IgD-negative memory B cell (primary cell): ENCODE data around the gene EFNA4. TPM values are rescaled to one million over a fixed set of nuclear protein-coding genes. Genes with fewer than 3 reads are reported as not detected.

Source experiments
- H3K27ac Mint-ChIP-seq, 3 donors: one replicate each; pipeline ENCODE4 v1.8.0; 2020 to 2022; ENCODE audit warnings: mild to moderate bottlenecking in 3 of 3, mixed read lengths in 3 of 3, moderate library complexity in 1 of 3
- H3K27me3 Mint-ChIP-seq: one replicate; pipeline ENCODE4 v1.8.0; 2021; ENCODE audit warnings: mixed read lengths
- H3K36me3 Mint-ChIP-seq: one replicate; pipeline ENCODE4 v1.8.0; 2020; ENCODE audit warnings: mild to moderate bottlenecking, mixed read lengths
- H3K4me1 Mint-ChIP-seq, 3 donors: one replicate each; pipeline ENCODE4 v1.8.0; 2020 to 2022; ENCODE audit warnings: mixed read lengths in 3 of 3, mild to moderate bottlenecking in 1 of 3
- H3K4me3 Mint-ChIP-seq, 4 donors: one replicate each; pipeline ENCODE4 v1.8.0; 2020 to 2022; ENCODE audit warnings: mild to moderate bottlenecking in 4 of 4, mixed read lengths in 4 of 4, moderate library complexity in 3 of 4
- H3K9me3 Mint-ChIP-seq, 3 donors: one replicate each; pipeline ENCODE4 v1.8.0; 2020 to 2021; ENCODE audit warnings: mixed read lengths in 3 of 3, mild to moderate bottlenecking in 1 of 3
- polyA plus RNA-seq: library from polyadenylated mRNA; unstranded; fragments of 300-500 nt; fragmentation: Illumina TruSeq; gene quantifications from one replicate; pipeline ENCODE4 v1.2.3, GENCODE V29; 2021

EFNA4 gene
- polyA plus RNA-seq, 1 donor from 2014 or later = 8.5 TPM

DNA sequence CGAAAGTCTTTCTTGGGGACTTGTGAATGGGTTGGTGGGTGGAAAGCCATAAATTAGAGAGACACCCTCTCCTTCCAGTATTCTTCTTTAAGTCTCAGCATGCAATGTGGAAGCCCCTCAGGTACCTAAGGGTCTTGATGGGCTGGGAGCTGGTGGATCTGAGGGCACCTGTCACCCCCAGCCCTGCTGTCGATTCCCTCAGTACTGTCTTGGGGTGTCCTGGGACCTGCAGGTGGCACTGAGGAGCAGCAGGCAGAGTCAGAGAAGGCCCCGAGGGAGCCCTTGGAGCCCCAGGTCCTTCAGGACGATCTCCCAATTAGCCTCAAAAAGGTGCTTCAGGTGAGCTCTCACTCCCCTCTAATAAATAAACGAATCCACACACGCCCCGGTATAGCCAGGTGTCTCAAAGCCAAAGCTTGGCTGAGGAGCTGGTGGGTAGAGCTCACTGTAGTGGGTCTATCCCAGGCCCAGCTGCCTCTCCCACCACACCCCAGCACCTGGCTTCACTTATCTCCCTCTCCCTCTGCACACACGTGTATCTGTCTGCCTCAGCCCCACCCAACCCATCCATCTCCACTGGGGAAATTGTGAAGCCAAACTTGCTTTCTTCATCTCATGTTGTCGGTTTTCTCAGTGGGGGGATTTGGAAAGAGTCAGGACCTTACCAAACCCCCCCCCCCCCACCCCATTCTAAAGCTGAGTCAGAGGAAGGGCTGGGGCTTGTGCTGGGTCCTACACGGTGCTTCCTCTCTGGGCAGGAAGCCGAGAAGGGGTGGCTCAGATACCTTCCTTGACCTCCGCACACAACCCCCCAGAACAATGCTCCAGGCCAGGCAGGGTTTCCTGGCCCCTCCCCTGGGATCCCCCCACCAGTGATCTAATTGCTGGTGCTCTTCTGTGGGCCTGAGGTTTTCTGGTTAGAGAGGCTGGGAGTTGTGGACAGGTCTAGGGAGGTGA is 10.8 kb upstream of the EFNA4 start:
- H3K27ac Mint-ChIP-seq = peak overlapping the region in 2 of 3 donors; percentile 31 to 64
- H3K27me3 Mint-ChIP-seq = no peaks in the 10 kb centered on the region
- H3K9me3 Mint-ChIP-seq = peaks cover 0 to 1% (median 0%) of the 10 kb centered on the region in 3 donors
- peak overlapping the region; percentile 69 to 93 (median 88) for H3K4me3 Mint-ChIP-seq
- H3K4me1 Mint-ChIP-seq = peaks cover 0 to 13% (median 9%) of the 10 kb centered on the region in 3 donors
- H3K36me3 Mint-ChIP-seq = no peaks in the 10 kb centered on the region

- Mint-ChIP-seq H3K36me3 (no peaks in the 10 kb centered on the region), H3K4me1 (peaks cover 0 to 13% (median 9%) of the 10 kb centered on the region in 3 donors), H3K9me3 (peaks cover 0 to 1% (median 0%) of the 10 kb centered on the region in 3 donors)
Observed at GRCh38 chr1:155053531-155054105, 9.9 kb upstream of the EFNA4 start.

GRCh38 chr1:155057104-155057503 is 6.4 kb upstream of the EFNA4 start:
- no peaks in the 10 kb centered on the region for H3K36me3 Mint-ChIP-seq
- no peaks in the 10 kb centered on the region for H3K27me3 Mint-ChIP-seq
- H3K9me3 Mint-ChIP-seq = peaks cover 0 to 1% (median 0%) of the 10 kb centered on the region in 3 donors
- peaks cover 0 to 14% (median 12%) of the 10 kb centered on the region in 3 donors for H3K4me1 Mint-ChIP-seq
- no peak overlapping the region for H3K27ac Mint-ChIP-seq
- no peak overlapping the region for H3K4me3 Mint-ChIP-seq

More at GRCh38 chr1:155053531-155054105, 9.9 kb upstream of the EFNA4 start:
- Mint-ChIP-seq H3K4me3 (peak overlapping the region in 2 of 4 donors; percentile 84 to 88), H3K27ac (no peak overlapping the region), H3K27me3 (no peaks in the 10 kb centered on the region)

- Mint-ChIP-seq H3K27ac (no peak overlapping the region), H3K27me3 (no peaks in the 10 kb centered on the region)
Observed at GRCh38 chr1:155057788-155058211, 5.7 kb upstream of the EFNA4 start.

DNA sequence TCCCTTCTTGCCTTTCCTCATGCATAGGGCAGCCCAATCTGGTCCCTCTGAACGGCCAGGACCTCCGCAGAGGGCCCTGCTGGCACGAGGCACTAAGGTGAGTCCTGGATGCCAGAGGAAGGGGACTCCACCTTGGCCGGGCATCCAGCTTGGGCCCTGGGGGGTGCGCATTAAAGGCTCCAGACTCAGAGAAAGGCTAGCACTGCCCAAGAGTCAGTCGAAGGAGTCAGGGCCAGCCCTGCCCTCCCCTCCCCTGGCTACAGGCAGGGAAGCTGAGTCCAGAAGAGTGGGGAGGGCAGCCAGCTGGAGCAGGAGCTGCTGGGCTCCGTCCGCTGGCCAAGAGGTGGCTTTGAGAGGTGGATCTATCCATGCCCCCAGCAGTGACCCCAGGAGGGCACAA is 2.8 kb upstream of the EFNA4 start:
- H3K4me3 Mint-ChIP-seq = no peak overlapping the region
- no peak overlapping the region for H3K27ac Mint-ChIP-seq
- H3K4me1 Mint-ChIP-seq = peaks cover 15 to 21% (median 15%) of the 10 kb centered on the region in 3 donors
- H3K27me3 Mint-ChIP-seq = no peaks in the 10 kb centered on the region
- H3K36me3 Mint-ChIP-seq = no peaks in the 10 kb centered on the region
- H3K9me3 Mint-ChIP-seq = peaks cover 0 to 1% (median 0%) of the 10 kb centered on the region in 3 donors

More at GRCh38 chr1:155057788-155058211, 5.7 kb upstream of the EFNA4 start:
- H3K4me3 Mint-ChIP-seq = no peak overlapping the region
- H3K9me3 Mint-ChIP-seq = peaks cover 0 to 1% (median 0%) of the 10 kb centered on the region in 3 donors
- H3K36me3 Mint-ChIP-seq = no peaks in the 10 kb centered on the region
- peaks cover 0 to 13% (median 11%) of the 10 kb centered on the region in 3 donors for H3K4me1 Mint-ChIP-seq

GRCh38 chr1:155061381-155062150 is 2.0 kb upstream of the EFNA4 start:
- H3K27ac Mint-ChIP-seq = peak overlapping the region in 1 of 3 donors; percentile 40
- peak overlapping the region; percentile 72 to 89 (median 81) for H3K4me3 Mint-ChIP-seq
- peaks cover 15 to 23% (median 17%) of the 10 kb centered on the region in 3 donors for H3K4me1 Mint-ChIP-seq
- H3K9me3 Mint-ChIP-seq = no peaks in the 10 kb centered on the region
- H3K36me3 Mint-ChIP-seq = no peaks in the 10 kb centered on the region
- no peaks in the 10 kb centered on the region for H3K27me3 Mint-ChIP-seq

- no peaks in the 10 kb centered on the region for H3K9me3 Mint-ChIP-seq
- H3K4me3 Mint-ChIP-seq = peak overlapping the region; percentile 88 to 95 (median 93)
- peak overlapping the region in 1 of 3 donors; percentile 69 for H3K27ac Mint-ChIP-seq
- no peaks in the 10 kb centered on the region for H3K27me3 Mint-ChIP-seq
- no peaks in the 10 kb centered on the region for H3K36me3 Mint-ChIP-seq
- peaks cover 15 to 28% (median 20%) of the 10 kb centered on the region in 3 donors for H3K4me1 Mint-ChIP-seq
Observed at GRCh38 chr1:155062151-155062686, 1.3 kb upstream of the EFNA4 start.

GRCh38 chr1:155062702-155063411 is 683 bp upstream of the EFNA4 start:
- Mint-ChIP-seq H3K36me3 (no peaks in the 10 kb centered on the region), H3K9me3 (no peaks in the 10 kb centered on the region), H3K27ac (peak overlapping the region; percentile 28 to 86 (median 69)), H3K4me1 (peaks cover 15 to 31% (median 20%) of the 10 kb centered on the region in 3 donors), H3K4me3 (peak overlapping the region; percentile 88 to 95 (median 93)), H3K27me3 (no peaks in the 10 kb centered on the region)

- Mint-ChIP-seq H3K36me3 (no peaks in the 10 kb centered on the region), H3K27me3 (no peaks in the 10 kb centered on the region), H3K4me3 (peak overlapping the region; percentile 83 to 97 (median 88)), H3K9me3 (no peaks in the 10 kb centered on the region), H3K4me1 (peaks cover 15 to 31% (median 20%) of the 10 kb centered on the region in 3 donors), H3K27ac (peak overlapping the region; percentile 33 to 63 (median 44))
Observed at GRCh38 chr1:155064111-155064831, 731 bp downstream of the EFNA4 start.

GRCh38 chr1:155064832-155065429 is 1.4 kb downstream of the EFNA4 start:
- H3K4me1 Mint-ChIP-seq = peaks cover 15 to 31% (median 20%) of the 10 kb centered on the region in 3 donors
- no peaks in the 10 kb centered on the region for H3K36me3 Mint-ChIP-seq
- H3K4me3 Mint-ChIP-seq = peak overlapping the region; percentile 83 to 97 (median 88)
- peak overlapping the region; percentile 33 to 63 (median 44) for H3K27ac Mint-ChIP-seq
- H3K9me3 Mint-ChIP-seq = no peaks in the 10 kb centered on the region
- no peaks in the 10 kb centered on the region for H3K27me3 Mint-ChIP-seq

DNA sequence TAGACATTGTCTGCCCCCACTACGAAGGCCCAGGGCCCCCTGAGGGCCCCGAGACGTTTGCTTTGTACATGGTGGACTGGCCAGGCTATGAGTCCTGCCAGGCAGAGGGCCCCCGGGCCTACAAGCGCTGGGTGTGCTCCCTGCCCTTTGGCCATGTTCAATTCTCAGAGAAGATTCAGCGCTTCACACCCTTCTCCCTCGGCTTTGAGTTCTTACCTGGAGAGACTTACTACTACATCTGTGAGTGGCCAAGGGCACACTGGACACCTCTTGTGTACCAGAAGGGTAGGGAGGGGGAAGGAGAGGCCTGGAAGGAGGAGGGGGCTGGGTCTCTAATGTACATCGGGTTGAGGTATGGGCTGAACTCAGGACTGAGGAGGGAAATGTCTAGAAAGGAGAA is 3.2 kb downstream of the EFNA4 start:
- H3K4me3 Mint-ChIP-seq = peak overlapping the region in 3 of 4 donors; percentile 7 to 56 (median 41)
- H3K4me1 Mint-ChIP-seq = peaks cover 22 to 29% (median 23%) of the 10 kb centered on the region in 3 donors
- H3K27me3 Mint-ChIP-seq = no peaks in the 10 kb centered on the region

DNA sequence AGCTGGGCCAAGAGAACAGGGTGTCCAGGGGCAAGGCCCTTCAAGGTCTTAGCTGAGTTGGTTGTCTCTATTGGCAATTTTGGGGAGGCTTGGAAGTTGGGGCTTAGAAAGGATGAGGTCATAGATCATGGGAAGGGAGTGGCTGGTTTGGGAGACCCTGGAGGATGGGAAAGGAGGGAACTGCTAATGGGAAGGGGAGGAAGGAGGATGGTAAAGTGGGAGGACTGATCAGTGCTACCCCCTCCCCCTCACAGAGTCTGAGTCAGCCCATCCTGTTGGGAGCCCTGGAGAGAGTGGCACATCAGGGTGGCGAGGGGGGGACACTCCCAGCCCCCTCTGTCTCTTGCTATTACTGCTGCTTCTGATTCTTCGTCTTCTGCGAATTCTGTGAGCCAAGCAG is 5.1 kb downstream of the EFNA4 start:
- peak overlapping the region in 1 of 4 donors; percentile 81 for H3K4me3 Mint-ChIP-seq
- peaks cover 25 to 32% (median 29%) of the 10 kb centered on the region in 3 donors for H3K4me1 Mint-ChIP-seq
- H3K9me3 Mint-ChIP-seq = no peaks in the 10 kb centered on the region
- H3K27ac Mint-ChIP-seq = peak overlapping the region in 2 of 3 donors; percentile 58 to 67
- peaks cover 3% of the 10 kb centered on the region for H3K36me3 Mint-ChIP-seq
- H3K27me3 Mint-ChIP-seq = no peaks in the 10 kb centered on the region

More for the DNA sequence above, 3.2 kb downstream of the EFNA4 start:
- Mint-ChIP-seq H3K27ac (peak overlapping the region in 1 of 3 donors; percentile 81), H3K9me3 (no peaks in the 10 kb centered on the region), H3K36me3 (peaks cover 3% of the 10 kb centered on the region)
